Ovary (tissue), 3 donors: Measurements from ENCODE around the gene IGSF21.

ENCODE experiments used
- CTCF ChIP-seq, 3 donors: fragments of 450-650 bp in 2 of 3; fragments of 200-600 bp in 1 of 3; IDR thresholded peaks; one replicate each; pipeline versions ENCODE4 v1.5.1 to v1.8.0; 2016 to 2022; ENCODE audit warnings: antibody characterized with exemption in 3 of 3, mild to moderate bottlenecking in 1 of 3
- EP300 ChIP-seq: sonication (generic); formaldehyde crosslinking; IDR thresholded peaks from one replicate; pipeline ENCODE4 v1.6.1; 2017; ENCODE audit warnings: antibody characterized with exemption
- POLR2A ChIP-seq: fragments of 450-650 bp; IDR thresholded peaks from one replicate; pipeline ENCODE4 v1.6.1; 2017; ENCODE audit warnings: antibody characterized with exemption, mild to moderate bottlenecking, moderate library complexity
- donor health status: DM: no; HTN: no; CAD: no.

DNA sequence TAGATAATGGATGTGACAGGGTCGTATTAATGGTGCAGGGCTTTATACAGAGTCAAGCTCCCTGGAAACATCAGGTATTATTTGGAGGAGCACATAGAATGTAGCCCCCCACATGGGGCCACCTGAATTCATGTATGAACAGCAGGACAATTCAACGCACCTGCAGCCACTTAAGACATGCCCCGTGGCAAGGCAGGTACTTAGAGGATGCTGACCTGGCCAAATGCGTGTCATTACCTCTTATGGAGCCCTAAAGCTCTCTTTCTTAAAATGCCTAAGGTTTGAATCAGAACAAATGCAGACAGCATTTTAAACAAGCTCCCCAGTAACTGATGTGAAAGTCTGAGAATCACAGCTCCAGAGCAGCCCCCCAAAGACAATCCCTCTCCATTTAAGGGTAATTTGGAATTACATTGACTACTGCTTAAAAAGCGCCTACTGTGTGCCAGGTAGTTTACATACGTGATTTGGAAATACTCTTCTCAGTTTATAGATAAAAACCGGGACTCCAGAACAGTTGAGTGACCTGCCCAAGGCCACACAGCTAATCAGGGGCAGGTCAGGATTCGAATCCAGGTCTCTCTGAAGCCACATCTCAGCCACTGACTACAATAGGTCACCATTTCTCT, 302.1 kb downstream of the IGSF21 start:
- TF ChIP-seq CTCF (IDR thresholded peaks at IDR 0.05) (no peak), POLR2A (no peak), EP300 (no peak)
